ENCODE data around the gene SAMD7.

The SAMD7 gene

GRCh38 chr3:169965562-169966427 lies 54.4 kb downstream of the SAMD7 start:
- H3K4me3 ChIP-seq (ENCODE audit: low read depth, low read length) = peak overlapping the region; percentile 97
- CTCF ChIA-PET = interaction anchor here (0.6 to 3.0 kb wide), 5 partner anchors 18 to 192 kb away, joined by 3 to 9 read pairs (median 4); no protein-coding TSS in a partner anchor
- H3K36me3 ChIP-seq (ENCODE audit: control insufficient read depth in 2 of 2, insufficient read depth in 1 of 2, low read length in 2 of 2) = peaks cover 0 to 5% of the 10 kb centered on the region in 2 experiments; a peak in 1 of 3 replicates
- POLR2A ChIA-PET = interaction anchor here (1.7 kb wide), 1 partner anchor 193 kb away, joined by 4 read pairs; the partner anchor contains the start of gene MYNN
- H3K4me1 ChIP-seq (ENCODE audit: control insufficient read depth, insufficient read depth, low read length) = no peaks in the 10 kb centered on the region
- H3K9me3 ChIP-seq (ENCODE audit: control insufficient read depth, insufficient read depth, low read depth, low read length) = no peaks in the 10 kb centered on the region
- H3K27ac ChIP-seq (ENCODE audit: extremely low read depth, low read depth, low read length) = no peak overlapping the region; the same call in 1 of the 2 replicates
- TF ChIP-seq ZNF776 (tag by site-specific recombination; IDR thresholded peaks at IDR 0.05; ENCODE audit: borderline replicate concordance) (no peak), ZNF513 (tag by site-specific recombination; IDR thresholded peaks at IDR 0.05) (no peak), IKZF3 (tag by site-specific recombination; IDR thresholded peaks at IDR 0.05) (no peak), ZNF596 (tag by site-specific recombination; IDR thresholded peaks at IDR 0.05) (peak; percentile 14; the same call in 1 of the 2 replicates), GFI1B (tag by site-specific recombination; IDR thresholded peaks at IDR 0.05) (no peak), ZFHX2 (tag by site-specific recombination; conservative IDR thresholded peaks at IDR 0.05) (no peak), ZNF404 (tag by site-specific recombination; IDR thresholded peaks at IDR 0.05) (no peak), OSR2 (tag by site-specific recombination; IDR thresholded peaks at IDR 0.05) (no peak), GLI2 (tag by site-specific recombination; IDR thresholded peaks at IDR 0.05; ENCODE audit: borderline replicate concordance, low read depth) (no peak), KLF7 (tag by site-specific recombination; IDR thresholded peaks at IDR 0.05; ENCODE audit: borderline replicate concordance) (no peak), ZBTB6 (tag by site-specific recombination; IDR thresholded peaks at IDR 0.05) (peak; percentile 85; the same call in 1 of the 2 replicates), FEZF1 (tag by site-specific recombination; IDR thresholded peaks at IDR 0.05) (no peak), SCRT1 (tag by site-specific recombination; IDR thresholded peaks at IDR 0.05; ENCODE audit: borderline replicate concordance) (peak; percentile 71; the same call in 1 of the 2 replicates), SALL2 (tag by site-specific recombination; IDR thresholded peaks at IDR 0.05; ENCODE audit: borderline replicate concordance) (no peak), ZBTB26 (tag by site-specific recombination; optimal IDR thresholded peaks at IDR 0.05) (no peak), ZNF837 (tag by site-specific recombination; IDR thresholded peaks at IDR 0.05) (no peak), KLF1 (tag by site-specific recombination; IDR thresholded peaks at IDR 0.05) (no peak), ZBTB8A (tag by site-specific recombination; IDR thresholded peaks at IDR 0.05) (no peak), ZNF114 (tag by site-specific recombination; IDR thresholded peaks at IDR 0.05) (no peak), ZNF37A (tag by site-specific recombination; IDR thresholded peaks at IDR 0.05) (no peak), ZNF391 (tag by site-specific recombination; IDR thresholded peaks at IDR 0.05; ENCODE audit: borderline replicate concordance, low read depth) (no peak), ZXDB (tag by site-specific recombination; IDR thresholded peaks at IDR 0.05) (no peak), ZNF629 (tag by site-specific recombination; IDR thresholded peaks at IDR 0.05) (no peak), SCRT2 (tag by site-specific recombination; IDR thresholded peaks at IDR 0.05) (peak; percentile 97), ZNF76 (tag by site-specific recombination; IDR thresholded peaks at IDR 0.05; ENCODE audit: borderline replicate concordance, low read depth) (no peak), ZNF530 (tag by site-specific recombination; IDR thresholded peaks at IDR 0.05; ENCODE audit: low read depth) (no peak), ZNF311 (tag by site-specific recombination; IDR thresholded peaks at IDR 0.05; ENCODE audit: borderline replicate concordance) (no peak), ZNF623 (tag by site-specific recombination; IDR thresholded peaks at IDR 0.05) (no peak), PRDM1 (tag by site-specific recombination; IDR thresholded peaks at IDR 0.05) (no peak), ZNF580 (tag by site-specific recombination; IDR thresholded peaks at IDR 0.05) (no peak), ZNF140 (tag by site-specific recombination; IDR thresholded peaks at IDR 0.05) (no peak), CTCF (tag by site-specific recombination; IDR thresholded peaks at IDR 0.05) (no peak)

Measured in HEK293 (cell line).